ENCODE data around the gene PRR5.

- TF ChIP-seq SUZ12 (IDR thresholded peaks at IDR 0.05; ENCODE audit: extremely low read depth, insufficient read depth, insufficient read length) (no peak), ZNF274 (IDR thresholded peaks at IDR 0.05; ENCODE audit: low read depth, low read length) (no peak), YY1 (IDR thresholded peaks at IDR 0.05; ENCODE audit: insufficient read depth, insufficient read length) (no peak)
Measured at GRCh38 chr22:44732661-44733060, 30.7 kb downstream of the PRR5 start.
